WERI-Rb-1 (cell line): ENCODE measurements around the gene PPARGC1A.

Experiments
- DNase-seq: peaks from one replicate; pipeline ENCODE4 v3.0.0-alpha.2; 2020
- H3K27ac ChIP-seq: fragments of 250-450 bp; sonication (Bioruptor Pico); 2 replicates; pipeline ENCODE4 v1.5.1; 2020; ENCODE audit warnings: mild to moderate bottlenecking, moderate library complexity
- H3K27me3 ChIP-seq: fragments of 250-450 bp; sonication (Bioruptor Pico); 2 replicates; pipeline ENCODE4 v1.5.1; 2021; ENCODE audit warnings: mild to moderate bottlenecking, low read depth, moderate library complexity; ENCODE audit not compliant: insufficient read depth, severe bottlenecking
- H3K36me3 ChIP-seq: fragments of 250-450 bp; sonication (Bioruptor Pico); 2 replicates; pipeline ENCODE4 v1.5.1; 2020; ENCODE audit warnings: mild to moderate bottlenecking, moderate library complexity
- H3K4me3 ChIP-seq: 2 replicates; pipeline ENCODE4 v1.5.1; 2011; ENCODE audit warnings: low read depth, mild to moderate bottlenecking, control low read depth, low read length
- H3K9me3 ChIP-seq: fragments of 250-450 bp; sonication (Bioruptor Pico); 2 replicates; pipeline ENCODE4 v1.5.1; 2021; ENCODE audit warnings: mild to moderate bottlenecking, moderate library complexity; ENCODE audit not compliant: severe bottlenecking
- TF ChIP-seq, protein P1 (sequence below): IDR thresholded peaks from 2 replicates; pipeline ENCODE4 v1.5.1; 2011; ENCODE audit warnings: low read depth, mild to moderate bottlenecking, control low read depth, inconsistent platforms, low read length

PPARGC1A gene

DNA sequence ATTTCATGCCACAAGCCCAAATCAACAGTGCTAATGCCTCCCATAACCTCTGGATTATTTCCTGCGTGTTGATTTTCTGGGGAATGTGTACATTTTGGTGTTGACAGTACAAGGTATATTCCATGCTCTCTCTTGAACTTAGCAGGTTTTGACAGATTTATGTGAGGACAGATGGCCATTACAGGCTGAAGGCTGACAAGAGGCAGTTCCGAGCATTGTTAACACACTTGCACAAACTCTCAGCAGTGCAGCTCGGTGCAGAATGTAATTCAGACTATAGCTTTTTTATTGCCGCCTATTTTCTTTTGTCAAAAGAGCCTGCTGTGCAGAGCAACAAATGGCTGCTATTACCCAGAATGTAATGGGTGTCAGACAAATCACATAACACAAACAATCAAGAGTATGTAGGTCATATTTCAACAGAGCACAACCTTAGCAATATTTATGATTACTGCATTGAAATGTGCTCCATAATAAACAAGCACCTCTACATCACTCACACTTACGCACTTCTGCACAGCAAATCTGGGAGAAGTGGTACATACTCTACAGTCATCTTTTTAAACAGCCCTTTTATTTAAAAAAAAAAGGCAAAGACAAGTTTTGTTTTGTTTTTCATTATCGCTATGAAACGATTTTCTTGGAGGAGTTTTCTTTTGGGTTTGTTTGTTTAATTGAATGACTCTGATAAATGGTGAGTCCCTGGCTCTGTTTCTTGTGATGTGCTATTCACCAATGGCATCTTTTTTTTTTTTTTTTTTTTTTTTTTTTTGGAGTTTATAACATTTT lies 71.6 kb downstream of the PPARGC1A start:
- no peak overlapping the region for H3K4me3 ChIP-seq
- no peak for DNase-seq
- H3K9me3 ChIP-seq, result no peaks in the 10 kb centered on the region

DNA sequence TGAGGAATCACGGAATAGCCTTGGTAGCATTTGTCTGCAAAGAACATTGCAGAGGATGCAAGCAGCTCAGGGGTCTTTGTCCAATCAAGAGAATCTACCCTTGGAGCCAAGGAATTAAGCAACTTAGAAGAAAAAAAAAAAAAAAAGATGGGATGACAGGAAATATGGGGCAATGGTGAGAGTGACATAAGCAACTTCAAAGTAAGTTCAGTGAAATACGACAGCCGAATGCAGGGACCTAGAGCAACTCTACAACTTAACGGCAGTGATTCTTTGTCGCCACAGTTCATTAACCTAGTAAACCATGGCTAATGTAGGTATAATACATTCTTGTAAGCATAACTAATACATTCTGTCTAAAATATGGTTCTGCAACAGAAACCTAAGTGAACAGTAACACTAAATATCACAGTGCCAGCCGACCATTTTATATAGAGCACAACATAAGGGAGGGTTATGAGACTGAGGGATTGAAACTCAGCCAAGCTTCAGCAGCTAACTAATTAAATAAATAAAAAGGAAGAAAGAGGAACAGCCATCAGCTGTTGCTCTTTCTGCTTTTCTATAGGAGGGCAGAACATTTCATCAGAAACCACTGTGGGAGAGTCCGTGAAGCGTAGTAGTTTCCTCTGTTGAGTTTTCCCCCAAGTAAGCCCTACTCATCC lies 74.7 kb downstream of the PPARGC1A start:
- no peak overlapping the region for H3K27ac ChIP-seq
- no peak overlapping the region for H3K4me3 ChIP-seq
- no peaks in the 10 kb centered on the region for H3K9me3 ChIP-seq
- H3K27me3 ChIP-seq, result no peaks in the 10 kb centered on the region
- TF ChIP-seq, protein P1, sequence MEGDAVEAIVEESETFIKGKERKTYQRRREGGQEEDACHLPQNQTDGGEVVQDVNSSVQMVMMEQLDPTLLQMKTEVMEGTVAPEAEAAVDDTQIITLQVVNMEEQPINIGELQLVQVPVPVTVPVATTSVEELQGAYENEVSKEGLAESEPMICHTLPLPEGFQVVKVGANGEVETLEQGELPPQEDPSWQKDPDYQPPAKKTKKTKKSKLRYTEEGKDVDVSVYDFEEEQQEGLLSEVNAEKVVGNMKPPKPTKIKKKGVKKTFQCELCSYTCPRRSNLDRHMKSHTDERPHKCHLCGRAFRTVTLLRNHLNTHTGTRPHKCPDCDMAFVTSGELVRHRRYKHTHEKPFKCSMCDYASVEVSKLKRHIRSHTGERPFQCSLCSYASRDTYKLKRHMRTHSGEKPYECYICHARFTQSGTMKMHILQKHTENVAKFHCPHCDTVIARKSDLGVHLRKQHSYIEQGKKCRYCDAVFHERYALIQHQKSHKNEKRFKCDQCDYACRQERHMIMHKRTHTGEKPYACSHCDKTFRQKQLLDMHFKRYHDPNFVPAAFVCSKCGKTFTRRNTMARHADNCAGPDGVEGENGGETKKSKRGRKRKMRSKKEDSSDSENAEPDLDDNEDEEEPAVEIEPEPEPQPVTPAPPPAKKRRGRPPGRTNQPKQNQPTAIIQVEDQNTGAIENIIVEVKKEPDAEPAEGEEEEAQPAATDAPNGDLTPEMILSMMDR, result no peak
- H3K36me3 ChIP-seq, result no peaks in the 10 kb centered on the region
- no peak for DNase-seq

More for the DNA sequence above, 71.6 kb downstream of the PPARGC1A start:
- TF ChIP-seq, protein P1, result no peak
- H3K27ac ChIP-seq, result no peak overlapping the region
- H3K36me3 ChIP-seq, result no peaks in the 10 kb centered on the region
- H3K27me3 ChIP-seq, result no peaks in the 10 kb centered on the region

DNA sequence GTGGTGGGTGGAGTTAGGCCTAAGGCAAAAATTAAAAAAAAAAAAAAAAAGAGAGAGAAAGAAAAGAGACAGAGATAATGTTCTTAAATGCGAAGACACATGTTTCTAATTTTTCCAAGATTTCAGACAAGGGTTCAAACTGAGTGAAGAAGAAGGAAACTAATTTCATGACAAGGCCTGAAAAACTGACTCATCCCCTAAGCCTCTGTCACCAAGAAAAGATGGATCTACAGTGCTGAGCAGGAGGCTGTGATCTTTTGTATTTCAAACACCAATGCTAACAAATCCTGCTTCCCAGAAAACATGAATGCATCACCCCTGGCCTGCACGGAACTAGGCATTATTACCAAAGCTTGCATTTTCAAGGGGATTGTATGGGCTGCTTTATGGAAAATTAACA lies 75.3 kb downstream of the PPARGC1A start:
- no peaks in the 10 kb centered on the region for H3K27me3 ChIP-seq
- H3K27ac ChIP-seq, result no peak overlapping the region
- no peak overlapping the region for H3K4me3 ChIP-seq
- DNase-seq, result no peak
- H3K36me3 ChIP-seq, result no peaks in the 10 kb centered on the region
- TF ChIP-seq, protein P1, result no peak
- H3K9me3 ChIP-seq, result no peaks in the 10 kb centered on the region

DNA sequence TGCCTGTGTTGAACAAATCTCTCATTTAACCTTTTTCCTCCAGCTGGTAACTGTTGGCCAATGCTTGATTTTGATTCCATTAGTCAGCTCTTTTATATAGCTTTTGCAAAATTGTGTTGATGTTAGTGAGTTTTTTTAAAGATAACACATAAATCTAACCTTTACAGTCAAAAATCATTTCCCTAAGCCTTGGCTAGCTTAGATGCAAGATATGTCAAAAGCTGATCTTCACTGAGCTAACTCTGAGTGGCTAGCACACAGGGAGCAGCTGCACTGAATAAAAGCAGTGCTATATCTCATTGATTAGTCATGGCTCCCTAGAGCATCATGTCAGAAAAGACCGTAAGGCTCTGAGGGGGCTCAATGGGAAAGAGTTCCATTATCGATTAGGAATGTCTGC lies 78.7 kb downstream of the PPARGC1A start:
- no peaks in the 10 kb centered on the region for H3K27me3 ChIP-seq
- no peak for DNase-seq
- H3K36me3 ChIP-seq, result no peaks in the 10 kb centered on the region
- TF ChIP-seq, protein P1, result no peak
- no peaks in the 10 kb centered on the region for H3K9me3 ChIP-seq
- H3K4me3 ChIP-seq, result no peak overlapping the region
- H3K27ac ChIP-seq, result no peak overlapping the region

DNA sequence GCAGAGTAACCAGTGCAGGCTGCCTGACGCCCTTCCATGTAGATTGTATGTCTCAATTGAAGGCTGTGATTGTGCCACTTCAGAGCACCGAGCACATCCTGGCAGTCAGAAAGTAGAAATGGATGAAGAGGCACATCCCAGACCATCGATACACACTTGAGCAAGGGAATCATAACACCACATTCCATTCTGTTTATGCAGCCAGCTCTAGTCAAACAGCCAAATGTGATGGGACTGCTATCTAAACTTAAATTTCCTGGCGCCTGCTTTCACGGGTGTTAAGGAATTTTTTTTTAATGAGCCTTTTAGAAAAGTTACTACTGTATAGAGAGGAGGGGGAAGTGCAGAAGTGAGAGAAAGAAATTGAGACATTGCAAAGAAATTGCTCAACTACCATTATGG lies 84.4 kb downstream of the PPARGC1A start:
- DNase-seq, result no peak
- Histone ChIP-seq H3K4me3 (no peak overlapping the region), H3K27ac (no peak overlapping the region), H3K9me3 (peaks cover 2% of the 10 kb centered on the region), H3K36me3 (no peaks in the 10 kb centered on the region), H3K27me3 (no peaks in the 10 kb centered on the region)
- TF ChIP-seq, protein P1, result no peak
